ENCODE results near the gene NUP35. TPM values are rescaled to one million over a fixed set of nuclear protein-coding genes. Genes with fewer than 3 reads are reported as not detected.

Gene NUP35
- total RNA-seq, 2 donors from 2014 or later = 27.8 to 30.7 TPM

DNA sequence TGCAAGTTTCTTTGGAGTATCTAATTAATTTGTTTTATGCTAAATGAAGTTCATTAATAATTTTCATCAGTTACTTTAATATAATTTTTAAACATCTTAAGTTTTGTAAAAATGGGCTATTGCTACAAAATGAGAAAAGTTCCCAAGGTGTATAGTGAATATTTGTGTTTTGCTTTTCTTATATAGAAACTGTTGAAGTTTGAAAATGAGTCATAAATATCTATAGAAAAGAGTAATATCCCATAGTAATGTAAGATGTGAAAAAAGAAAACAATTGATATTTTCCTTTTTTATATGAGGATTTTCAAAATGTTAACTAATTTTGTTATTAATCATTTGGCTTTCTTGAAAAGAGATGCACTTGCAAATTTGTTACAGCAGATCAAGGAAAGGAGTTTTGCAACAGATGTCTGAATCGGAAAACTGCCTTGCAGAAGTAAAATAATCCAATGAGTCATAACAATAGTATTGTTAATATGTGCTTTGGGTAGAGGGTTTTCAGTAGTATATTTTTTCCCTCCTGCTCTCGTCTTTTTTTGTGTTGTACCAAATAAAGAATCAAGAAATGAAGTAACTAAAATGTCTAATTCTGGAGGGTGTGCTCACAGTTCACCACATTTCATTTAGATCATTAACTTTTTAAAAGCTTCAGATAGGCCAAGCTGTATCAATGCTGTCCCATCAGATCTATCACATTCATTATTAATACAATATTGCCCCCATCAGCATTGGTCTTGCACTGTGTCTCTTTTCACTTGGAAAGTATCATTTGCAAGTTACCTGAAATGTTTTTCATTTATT lies 30.2 kb upstream of the NUP35 start:
- no peaks in the 10 kb centered on the region for H3K27me3 ChIP-seq (ENCODE audit: control insufficient read depth, insufficient read depth, low read length, poor library complexity, severe bottlenecking)
- DNase-seq = no peak
- TF ChIP-seq, protein P1, sequence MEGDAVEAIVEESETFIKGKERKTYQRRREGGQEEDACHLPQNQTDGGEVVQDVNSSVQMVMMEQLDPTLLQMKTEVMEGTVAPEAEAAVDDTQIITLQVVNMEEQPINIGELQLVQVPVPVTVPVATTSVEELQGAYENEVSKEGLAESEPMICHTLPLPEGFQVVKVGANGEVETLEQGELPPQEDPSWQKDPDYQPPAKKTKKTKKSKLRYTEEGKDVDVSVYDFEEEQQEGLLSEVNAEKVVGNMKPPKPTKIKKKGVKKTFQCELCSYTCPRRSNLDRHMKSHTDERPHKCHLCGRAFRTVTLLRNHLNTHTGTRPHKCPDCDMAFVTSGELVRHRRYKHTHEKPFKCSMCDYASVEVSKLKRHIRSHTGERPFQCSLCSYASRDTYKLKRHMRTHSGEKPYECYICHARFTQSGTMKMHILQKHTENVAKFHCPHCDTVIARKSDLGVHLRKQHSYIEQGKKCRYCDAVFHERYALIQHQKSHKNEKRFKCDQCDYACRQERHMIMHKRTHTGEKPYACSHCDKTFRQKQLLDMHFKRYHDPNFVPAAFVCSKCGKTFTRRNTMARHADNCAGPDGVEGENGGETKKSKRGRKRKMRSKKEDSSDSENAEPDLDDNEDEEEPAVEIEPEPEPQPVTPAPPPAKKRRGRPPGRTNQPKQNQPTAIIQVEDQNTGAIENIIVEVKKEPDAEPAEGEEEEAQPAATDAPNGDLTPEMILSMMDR (conservative IDR thresholded peaks at IDR 0.05) = no peak
- no peaks in the 10 kb centered on the region for H3K36me3 ChIP-seq (ENCODE audit: control insufficient read depth, insufficient read depth, low read length)
- no peak overlapping the region for H3K4me3 ChIP-seq (ENCODE audit: low read length)
- no peaks in the 10 kb centered on the region for H3K9me3 Mint-ChIP-seq
- no peak overlapping the region for H3K9ac ChIP-seq (ENCODE audit: extremely low read depth, low read length, poor library complexity, severe bottlenecking)
- no peaks in the 10 kb centered on the region for H3K4me1 Mint-ChIP-seq
- no peaks in the 10 kb centered on the region for H3K4me1 ChIP-seq (ENCODE audit: control insufficient read depth, insufficient read depth, low read length)
- no peak overlapping the region for H3K4me3 Mint-ChIP-seq
- H3K36me3 Mint-ChIP-seq (ENCODE audit: low read depth) = no peaks in the 10 kb centered on the region
- no peaks in the 10 kb centered on the region for H3K27me3 Mint-ChIP-seq (ENCODE audit: insufficient read depth)
- no peaks in the 10 kb centered on the region for H3K9me3 ChIP-seq (ENCODE audit: control insufficient read depth, low read length)
- H3K27ac ChIP-seq (ENCODE audit: low read depth, low read length) = no peak overlapping the region
- 100% methylated on average over 1 of the region's 2 CpGs; no CpG with 5 or more reads in 1 of the 2 experiments for WGBS, 2 experiments (ENCODE audit: insufficient coverage in 1 of 2, insufficient read length in 1 of 2)
- no peak overlapping the region for H3K27ac Mint-ChIP-seq

DNA sequence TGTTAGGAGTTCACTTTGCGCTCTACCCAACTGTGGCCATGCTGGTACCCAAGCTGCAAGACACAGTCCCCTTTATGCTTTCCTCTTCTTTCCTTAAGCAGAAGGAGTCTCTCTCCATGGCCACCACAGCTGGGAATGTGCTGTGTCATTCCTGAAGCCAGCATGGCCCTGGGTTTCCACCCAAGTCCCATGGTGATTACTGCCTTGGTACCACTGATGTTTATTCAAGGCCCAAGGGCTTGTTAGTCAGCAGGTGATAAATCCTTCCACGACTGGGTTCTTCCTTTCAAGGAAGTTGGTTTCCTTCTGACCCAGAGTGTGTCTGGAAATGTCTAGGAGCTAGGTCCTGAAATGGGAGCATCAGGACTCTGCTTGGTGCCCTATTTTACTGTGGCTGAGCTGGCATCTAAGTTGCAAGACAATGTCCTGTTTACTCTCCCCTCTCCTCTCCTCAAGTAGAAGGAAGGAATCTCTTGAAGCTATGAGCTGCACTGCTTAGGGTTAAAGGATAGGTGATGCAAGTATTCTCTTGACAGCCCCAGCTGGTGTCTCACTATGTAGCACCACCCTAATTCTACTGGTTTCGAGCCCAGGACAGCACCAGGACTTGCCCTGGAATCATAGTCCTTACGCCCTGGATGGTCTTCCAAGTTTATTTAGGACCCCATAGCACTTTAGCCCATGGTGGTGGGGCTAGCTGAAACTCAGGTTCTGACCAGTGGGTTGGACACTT lies 18.7 kb upstream of the NUP35 start:
- no peaks in the 10 kb centered on the region for H3K27me3 Mint-ChIP-seq (ENCODE audit: insufficient read depth)
- Histone ChIP-seq H3K4me1 (ENCODE audit: control insufficient read depth, insufficient read depth, low read length) (no peaks in the 10 kb centered on the region), H3K27me3 (ENCODE audit: control insufficient read depth, insufficient read depth, low read length, poor library complexity, severe bottlenecking) (no peaks in the 10 kb centered on the region), H3K9ac (ENCODE audit: extremely low read depth, low read length, poor library complexity, severe bottlenecking) (no peak overlapping the region), H3K9me3 (ENCODE audit: control insufficient read depth, low read length) (no peaks in the 10 kb centered on the region), H3K36me3 (ENCODE audit: control insufficient read depth, insufficient read depth, low read length) (no peaks in the 10 kb centered on the region), H3K27ac (ENCODE audit: low read depth, low read length) (no peak overlapping the region), H3K4me3 (ENCODE audit: low read length) (no peak overlapping the region)
- H3K4me1 Mint-ChIP-seq = peaks cover 2% of the 10 kb centered on the region
- DNase-seq = no peak
- TF ChIP-seq, protein P1 (conservative IDR thresholded peaks at IDR 0.05) = no peak
- H3K4me3 Mint-ChIP-seq = no peak overlapping the region
- H3K9me3 Mint-ChIP-seq = no peaks in the 10 kb centered on the region
- no peak overlapping the region for H3K27ac Mint-ChIP-seq
- 69 to 100% methylated on average over 1 to 4 of the region's 4 CpGs for WGBS, 2 experiments (ENCODE audit: insufficient coverage in 1 of 2, insufficient read length in 1 of 2)
- H3K36me3 Mint-ChIP-seq (ENCODE audit: low read depth) = no peaks in the 10 kb centered on the region

DNA sequence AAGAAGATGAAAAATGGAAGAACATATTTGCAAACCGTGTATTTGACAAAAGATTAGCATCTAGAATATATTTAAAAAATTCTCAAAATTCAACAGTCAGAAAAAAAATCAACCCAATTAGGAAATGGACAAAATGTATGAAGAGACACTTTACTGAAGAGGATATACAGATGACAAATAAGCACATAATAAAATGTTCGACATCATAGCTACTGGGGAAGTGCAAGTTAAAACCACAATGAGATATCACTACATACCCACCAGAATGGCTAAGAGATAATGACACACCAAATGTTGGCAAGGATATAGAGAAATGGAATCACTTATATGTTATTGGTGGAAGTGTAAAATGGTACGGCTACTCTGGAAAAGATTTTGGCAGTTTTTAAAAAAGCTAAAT lies 11.7 kb upstream of the NUP35 start:
- H3K27me3 ChIP-seq (ENCODE audit: control insufficient read depth, insufficient read depth, low read length, poor library complexity, severe bottlenecking) = no peaks in the 10 kb centered on the region
- H3K27me3 Mint-ChIP-seq (ENCODE audit: insufficient read depth) = peaks cover 3% of the 10 kb centered on the region
- no peaks in the 10 kb centered on the region for H3K36me3 Mint-ChIP-seq (ENCODE audit: low read depth)
- H3K4me3 Mint-ChIP-seq = no peak overlapping the region
- no peak overlapping the region for H3K27ac Mint-ChIP-seq
- no peak overlapping the region for H3K4me3 ChIP-seq (ENCODE audit: low read length)
- H3K4me1 Mint-ChIP-seq = no peaks in the 10 kb centered on the region
- no peaks in the 10 kb centered on the region for H3K9me3 ChIP-seq (ENCODE audit: control insufficient read depth, low read length)
- TF ChIP-seq, protein P1 (conservative IDR thresholded peaks at IDR 0.05) = no peak
- 88% methylated on average over 2 of the region's 3 CpGs; no CpG with 5 or more reads in 1 of the 2 experiments for WGBS, 2 experiments (ENCODE audit: insufficient coverage in 1 of 2, insufficient read length in 1 of 2)
- no peaks in the 10 kb centered on the region for H3K36me3 ChIP-seq (ENCODE audit: control insufficient read depth, insufficient read depth, low read length)
- H3K9me3 Mint-ChIP-seq = no peaks in the 10 kb centered on the region
- no peak for DNase-seq
- no peak overlapping the region for H3K9ac ChIP-seq (ENCODE audit: extremely low read depth, low read length, poor library complexity, severe bottlenecking)
- no peaks in the 10 kb centered on the region for H3K4me1 ChIP-seq (ENCODE audit: control insufficient read depth, insufficient read depth, low read length)
- H3K27ac ChIP-seq (ENCODE audit: low read depth, low read length) = no peak overlapping the region
